ENCODE measurements around the gene SLTM. TPM values are rescaled to one million over a fixed set of nuclear protein-coding genes. Genes with fewer than 3 reads are reported as not detected.
"Not testable (repeated sequence)": the region's sequence is repeated elsewhere in the genome, so short reads cannot be mapped to it uniquely, and the experiment has no call there.

Gene SLTM
- total and polyA plus RNA-seq, 5 experiments from 2014 or later: 52.1 to 170 (median 65.8) TPM

GRCh38 chr15:58952751-58953150, 19.3 kb upstream of the SLTM start:
- POLR2A ChIA-PET: no interaction called here
- H3K27me3 Mint-ChIP-seq: peaks cover 0 to 4% (median 0%) of the 10 kb centered on the region in 5 donors
- peaks cover 6 to 18% (median 9%) of the 10 kb centered on the region in 4 donors for H3K4me1 Mint-ChIP-seq
- ATAC-seq (no peak), DNase-seq (no peak)
- peak overlapping the region in 3 of 10 donors; percentile 19 to 40 (median 25) for H3K27ac Mint-ChIP-seq
- H3K9me3 Mint-ChIP-seq: no peaks in the 10 kb centered on the region
- no peak overlapping the region for H3K4me3 Mint-ChIP-seq
- no peaks in the 10 kb centered on the region for H3K36me3 Mint-ChIP-seq

- Mint-ChIP-seq H3K36me3 (no peaks in the 10 kb centered on the region), H3K4me1 (peaks cover 2 to 10% (median 5%) of the 10 kb centered on the region in 4 donors), H3K4me3 (no peak overlapping the region), H3K27ac (no peak overlapping the region), H3K27me3 (peaks cover 0 to 4% (median 0%) of the 10 kb centered on the region in 5 donors), H3K9me3 (no peaks in the 10 kb centered on the region)
- ATAC-seq: no peak
- POLR2A ChIA-PET: no interaction called here
- no peak for DNase-seq
Measured at GRCh38 chr15:58951388-58952007, 18.0 kb upstream of the SLTM start.

- no peak for DNase-seq
- no peak for ATAC-seq
- no peaks in the 10 kb centered on the region for H3K36me3 Mint-ChIP-seq
- H3K4me3 Mint-ChIP-seq: no peak overlapping the region
- no peaks in the 10 kb centered on the region for H3K9me3 Mint-ChIP-seq
- H3K4me1 Mint-ChIP-seq: peaks cover 0 to 2% (median 2%) of the 10 kb centered on the region in 4 donors
- POLR2A ChIA-PET: no interaction called here
- peaks cover 0 to 4% (median 0%) of the 10 kb centered on the region in 5 donors for H3K27me3 Mint-ChIP-seq
- no peak overlapping the region for H3K27ac Mint-ChIP-seq
Measured at GRCh38 chr15:58947179-58947578, 13.7 kb upstream of the SLTM start.

- not testable (repeated sequence) for H3K9me3 Mint-ChIP-seq
Measured at GRCh38 chr15:58934974-58935373, 1.5 kb upstream of the SLTM start.

GRCh38 chr15:58934521-58934920, 1.0 kb upstream of the SLTM start:
- peak overlapping the region; percentile 92 to 99 (median 96) for H3K4me3 Mint-ChIP-seq
- H3K4me1 Mint-ChIP-seq: peaks cover 5 to 36% (median 16%) of the 10 kb centered on the region in 4 donors
- no peak for DNase-seq
- no peak for ATAC-seq
- H3K9me3 Mint-ChIP-seq: no peaks in the 10 kb centered on the region
- H3K36me3 Mint-ChIP-seq: peaks cover 0 to 7% (median 0%) of the 10 kb centered on the region in 3 donors
- H3K27me3 Mint-ChIP-seq: peaks cover 0 to 3% (median 0%) of the 10 kb centered on the region in 5 donors
- POLR2A ChIA-PET: interaction anchor here (0.8 to 1.6 kb wide), 2 partner anchors 487 to 590 kb away, joined by 3 read pairs; no protein-coding TSS in a partner anchor
- H3K27ac Mint-ChIP-seq: peak overlapping the region; percentile 95 to 100 (median 98)

More at GRCh38 chr15:58934974-58935373, 1.5 kb upstream of the SLTM start:
- H3K36me3 Mint-ChIP-seq, DNase-seq, H3K27me3 Mint-ChIP-seq, ATAC-seq: not testable (repeated sequence)
- POLR2A ChIA-PET: interaction anchor here (0.7 to 1.0 kb wide), 4 partner anchors 30 to 867 kb away, joined by 4 to 6 read pairs (median 4); no protein-coding TSS in a partner anchor
- H3K27ac Mint-ChIP-seq: peak overlapping the region in 8 of 10 donors; percentile 77 to 100 (median 98)
- H3K4me1 Mint-ChIP-seq: peaks cover 5 to 34% (median 15%) of the 10 kb centered on the region in 4 donors
- H3K4me3 Mint-ChIP-seq: peak overlapping the region in 7 of 10 donors; percentile 43 to 99 (median 95)

GRCh38 chr15:58934114-58934447, 602 bp upstream of the SLTM start:
- peak overlapping the region; percentile 95 to 100 (median 98) for H3K27ac Mint-ChIP-seq
- no peak for ATAC-seq

GRCh38 chr15:58932710-58933280, 684 bp downstream of the SLTM start:
- peak overlapping the region; percentile 89 to 97 (median 93) for H3K4me3 Mint-ChIP-seq
- peaks cover 5 to 37% (median 16%) of the 10 kb centered on the region in 4 donors for H3K4me1 Mint-ChIP-seq
- peaks cover 0 to 21% (median 0%) of the 10 kb centered on the region in 3 donors for H3K36me3 Mint-ChIP-seq
- no peaks in the 10 kb centered on the region for H3K9me3 Mint-ChIP-seq
- DNase-seq (peak in 1 of 10 donors; percentile 9), ATAC-seq (no peak)
- no peaks in the 10 kb centered on the region for H3K27me3 Mint-ChIP-seq
- POLR2A ChIA-PET: interaction anchor here (0.9 to 1.6 kb wide), 4 partner anchors 9 to 485 kb away, joined by 3 to 7 read pairs (median 4); partner anchors contain the start of gene MINDY2
- peak overlapping the region; percentile 90 to 100 (median 96) for H3K27ac Mint-ChIP-seq

More at GRCh38 chr15:58934114-58934447, 602 bp upstream of the SLTM start:
- DNase-seq: no peak
- peaks cover 0 to 9% (median 0%) of the 10 kb centered on the region in 3 donors for H3K36me3 Mint-ChIP-seq
- peaks cover 0 to 2% (median 0%) of the 10 kb centered on the region in 5 donors for H3K27me3 Mint-ChIP-seq
- peak overlapping the region; percentile 92 to 99 (median 96) for H3K4me3 Mint-ChIP-seq
- no peaks in the 10 kb centered on the region for H3K9me3 Mint-ChIP-seq
- POLR2A ChIA-PET: interaction anchor here (0.8 to 1.6 kb wide), 3 partner anchors 163 to 590 kb away, joined by 3 to 7 read pairs (median 3); partner anchors contain the start of gene MINDY2
- peaks cover 5 to 36% (median 16%) of the 10 kb centered on the region in 4 donors for H3K4me1 Mint-ChIP-seq

- H3K9me3 Mint-ChIP-seq: no peaks in the 10 kb centered on the region
- peak overlapping the region; percentile 90 to 100 (median 96) for H3K27ac Mint-ChIP-seq
- POLR2A ChIA-PET: interaction anchor here (1.4 kb wide), 1 partner anchor 37 kb away, joined by 3 read pairs; no protein-coding TSS in a partner anchor
- ATAC-seq (no peak), DNase-seq (no peak)
- peaks cover 0 to 27% (median 3%) of the 10 kb centered on the region in 3 donors for H3K36me3 Mint-ChIP-seq
- no peaks in the 10 kb centered on the region for H3K27me3 Mint-ChIP-seq
- peak overlapping the region; percentile 89 to 97 (median 93) for H3K4me3 Mint-ChIP-seq
- peaks cover 5 to 38% (median 18%) of the 10 kb centered on the region in 4 donors for H3K4me1 Mint-ChIP-seq
Measured at GRCh38 chr15:58931987-58932588, 1.4 kb downstream of the SLTM start.

- H3K36me3 Mint-ChIP-seq: peaks cover 0 to 47% (median 12%) of the 10 kb centered on the region in 3 donors
- no peaks in the 10 kb centered on the region for H3K27me3 Mint-ChIP-seq
- POLR2A ChIA-PET: interaction anchor here (0.5 to 0.6 kb wide), 2 partner anchors 30 to 174 kb away, joined by 3 to 8 read pairs; no protein-coding TSS in a partner anchor
- H3K27ac Mint-ChIP-seq: peak overlapping the region in 1 of 10 donors; percentile 25
- ATAC-seq (no peak), DNase-seq (no peak)
- peak overlapping the region in 1 of 10 donors; percentile 6 for H3K4me3 Mint-ChIP-seq
- no peaks in the 10 kb centered on the region for H3K9me3 Mint-ChIP-seq
- peaks cover 10 to 55% (median 30%) of the 10 kb centered on the region in 4 donors for H3K4me1 Mint-ChIP-seq
Measured at GRCh38 chr15:58929891-58930416, 3.5 kb downstream of the SLTM start.

- H3K36me3 Mint-ChIP-seq: peaks cover 0 to 67% (median 15%) of the 10 kb centered on the region in 3 donors
- POLR2A ChIA-PET: no interaction called here
- no peaks in the 10 kb centered on the region for H3K27me3 Mint-ChIP-seq
- peak overlapping the region in 2 of 10 donors; percentile 19 to 36 for H3K27ac Mint-ChIP-seq
- no peak overlapping the region for H3K4me3 Mint-ChIP-seq
- no peaks in the 10 kb centered on the region for H3K9me3 Mint-ChIP-seq
- ATAC-seq: no peak
- DNase-seq: no peak
- H3K4me1 Mint-ChIP-seq: peaks cover 11 to 56% (median 38%) of the 10 kb centered on the region in 4 donors
Measured at GRCh38 chr15:58926823-58927222, 6.7 kb downstream of the SLTM start.

GRCh38 chr15:58924327-58924726, 9.2 kb downstream of the SLTM start:
- H3K27me3 Mint-ChIP-seq: no peaks in the 10 kb centered on the region
- H3K9me3 Mint-ChIP-seq: no peaks in the 10 kb centered on the region
- POLR2A ChIA-PET: interaction anchor here (1.7 kb wide), 1 partner anchor 9 kb away, joined by 5 read pairs; the partner anchor contains the start of gene SLTM
- H3K4me3 Mint-ChIP-seq: no peak overlapping the region
- peak overlapping the region in 3 of 10 donors; percentile 7 to 57 (median 37) for H3K27ac Mint-ChIP-seq
- H3K36me3 Mint-ChIP-seq: peaks cover 0 to 72% (median 22%) of the 10 kb centered on the region in 3 donors
- no peak for DNase-seq
- ATAC-seq: no peak
- peaks cover 8 to 54% (median 33%) of the 10 kb centered on the region in 4 donors for H3K4me1 Mint-ChIP-seq
